ENCODE measurements around the gene PHLDB3.

PHLDB3 gene

DNA sequence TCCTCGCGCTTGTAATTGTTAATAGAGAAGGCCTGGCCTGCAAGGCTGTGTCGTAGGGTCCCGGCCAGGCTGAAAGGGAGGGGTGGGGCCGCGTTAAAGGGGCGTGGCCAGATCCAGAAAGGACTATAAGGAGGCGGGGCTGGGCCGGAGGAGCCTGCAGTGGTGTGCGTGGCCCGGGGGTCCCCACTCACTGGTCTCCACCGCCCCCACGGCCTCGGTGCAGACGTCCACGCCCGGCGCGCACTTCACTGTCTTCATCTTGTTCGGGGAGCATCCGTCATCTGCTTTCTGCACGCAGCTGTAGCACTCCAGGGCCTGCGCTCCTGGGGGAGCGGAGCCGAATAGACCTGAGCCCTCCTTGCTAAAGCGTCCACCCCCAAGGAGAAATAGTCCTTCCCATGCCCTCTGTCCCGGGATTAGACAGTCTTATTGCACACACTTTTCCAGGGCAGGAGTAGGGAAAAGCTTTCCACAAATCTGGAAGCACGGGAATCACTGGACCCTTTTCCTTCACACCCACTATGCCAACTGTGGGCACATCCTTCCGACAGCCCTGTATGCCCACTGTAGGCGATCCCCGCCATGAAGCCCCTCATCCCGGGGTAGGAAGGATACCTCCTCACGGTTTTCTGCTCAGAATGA lies 40.3 kb downstream of the PHLDB3 start:
- no peak for DNase-seq
- peak overlapping the region; percentile 74 for H3K4me3 ChIP-seq (ENCODE audit: low read depth, low read length)
- no peak for TF ChIP-seq CTCF (IDR thresholded peaks at IDR 0.05; ENCODE audit: low read depth, low read length, missing control alignments)
- H3K27ac ChIP-seq: peak overlapping the region; percentile 19
- no peaks in the 10 kb centered on the region for H3K27me3 ChIP-seq (replicated peaks)
- in situ Hi-C loops (cut with HindIII; ENCODE audit: low pct_ligation_motif_present, low sequenced_read_pairs): no loop called here
- no peaks in the 10 kb centered on the region for H3K36me3 ChIP-seq (replicated peaks)

DNA sequence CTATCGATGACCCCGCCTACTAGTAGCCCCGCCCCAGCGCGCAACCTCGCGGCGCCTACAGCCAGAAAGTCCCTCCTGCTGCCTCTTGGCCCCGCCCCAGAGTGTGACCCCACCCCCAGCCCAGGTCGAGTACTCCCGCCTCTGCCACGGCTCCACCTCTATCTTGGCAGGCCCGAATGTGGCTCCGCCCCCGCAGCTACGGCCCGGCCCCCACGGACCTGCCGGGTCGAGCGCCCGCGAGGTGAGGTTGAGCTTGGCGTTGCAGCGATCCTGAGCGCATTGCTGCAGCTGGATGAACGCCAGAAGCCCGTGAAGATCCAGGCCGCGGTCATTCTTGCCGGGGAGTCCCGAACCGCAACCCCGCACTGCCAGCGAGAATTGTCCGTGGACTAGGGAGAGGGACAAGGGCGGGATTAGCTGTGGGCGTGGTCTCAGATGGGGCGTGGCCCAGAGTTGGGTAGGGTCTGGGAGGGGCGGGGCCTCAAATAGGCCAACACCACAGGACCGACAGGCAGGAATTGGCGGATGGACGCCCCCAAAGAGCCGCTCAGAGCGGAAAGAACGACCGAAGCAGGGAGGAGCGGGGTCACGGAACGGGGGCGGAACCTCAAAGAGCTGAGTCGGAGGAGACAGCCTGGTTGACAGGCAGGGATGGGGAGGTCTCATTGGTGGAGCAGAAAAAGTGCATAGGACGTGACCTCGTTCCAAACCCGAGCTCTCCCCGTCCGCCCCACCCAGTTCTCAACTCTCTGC lies 41.0 kb downstream of the PHLDB3 start:
- TF ChIP-seq CTCF (IDR thresholded peaks at IDR 0.05; ENCODE audit: low read depth, low read length, missing control alignments): no peak
- peak overlapping the region; percentile 19 for H3K27ac ChIP-seq
- peak; percentile 91 for DNase-seq
- H3K36me3 ChIP-seq (replicated peaks): no peaks in the 10 kb centered on the region
- in situ Hi-C loops (cut with HindIII; ENCODE audit: low pct_ligation_motif_present, low sequenced_read_pairs): no loop called here
- H3K4me3 ChIP-seq (ENCODE audit: low read depth, low read length): peak overlapping the region; percentile 74
- H3K27me3 ChIP-seq (replicated peaks): no peaks in the 10 kb centered on the region

GRCh38 chr19:43462785-43463380 lies 41.7 kb downstream of the PHLDB3 start:
- in situ Hi-C loops (cut with HindIII; ENCODE audit: low pct_ligation_motif_present, low sequenced_read_pairs): no loop called here
- no peaks in the 10 kb centered on the region for H3K27me3 ChIP-seq (replicated peaks)
- no peak for TF ChIP-seq CTCF (IDR thresholded peaks at IDR 0.05; ENCODE audit: low read depth, low read length, missing control alignments)
- no peaks in the 10 kb centered on the region for H3K36me3 ChIP-seq (replicated peaks)
- DNase-seq: no peak
- no peak overlapping the region for H3K27ac ChIP-seq
- H3K4me3 ChIP-seq (ENCODE audit: low read depth, low read length): peak overlapping the region; percentile 74

DNA sequence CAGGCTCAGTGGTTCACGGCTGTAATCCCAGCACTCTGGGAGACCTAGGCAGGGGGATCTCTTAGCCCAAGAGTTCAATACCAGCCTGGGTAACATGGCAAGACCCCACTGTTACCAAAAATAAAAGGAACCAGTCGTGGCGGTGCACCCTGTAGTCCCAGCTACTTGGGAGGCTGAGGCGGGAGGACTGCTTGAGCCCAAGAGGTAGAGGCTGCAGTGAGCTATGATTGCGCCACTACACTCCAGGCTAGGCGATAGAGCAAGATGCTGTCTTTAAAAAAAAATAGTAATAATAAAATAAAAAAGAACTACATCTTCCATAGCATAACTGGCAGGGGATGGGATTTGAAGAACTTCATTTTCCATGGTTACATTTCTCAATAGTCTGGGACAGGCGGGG lies 42.2 kb downstream of the PHLDB3 start:
- Histone ChIP-seq H3K36me3 (replicated peaks) (no peaks in the 10 kb centered on the region), H3K4me3 (ENCODE audit: low read depth, low read length) (no peak overlapping the region), H3K27me3 (replicated peaks) (no peaks in the 10 kb centered on the region), H3K27ac (no peak overlapping the region)
- no peak for TF ChIP-seq CTCF (IDR thresholded peaks at IDR 0.05; ENCODE audit: low read depth, low read length, missing control alignments)
- no peak for DNase-seq
- in situ Hi-C loops (cut with HindIII; ENCODE audit: low pct_ligation_motif_present, low sequenced_read_pairs): no loop called here

- no peaks in the 10 kb centered on the region for H3K27me3 ChIP-seq (replicated peaks)
- no peaks in the 10 kb centered on the region for H3K36me3 ChIP-seq (replicated peaks)
- DNase-seq: no peak
- TF ChIP-seq CTCF (IDR thresholded peaks at IDR 0.05; ENCODE audit: low read depth, low read length, missing control alignments): no peak
- H3K4me3 ChIP-seq (ENCODE audit: low read depth, low read length): no peak overlapping the region
- in situ Hi-C loops (cut with HindIII; ENCODE audit: low pct_ligation_motif_present, low sequenced_read_pairs): no loop called here
- H3K27ac ChIP-seq: no peak overlapping the region
Measured at GRCh38 chr19:43461303-43461702, 43.2 kb downstream of the PHLDB3 start.
